ENCODE measurements around the gene DHRS7B.

GRCh38 chr17:21209511-21210175 lies 82.9 kb downstream of the DHRS7B start:
- TF ChIP-seq CTCF (IDR thresholded peaks at IDR 0.05 in 8 of 11, conservative IDR thresholded peaks at IDR 0.05 in 3 of 11) (no peak), POLR2AphosphoS5 (IDR thresholded peaks at IDR 0.05) (peak in 1 of 3 donors; percentile 24), POLR2A (IDR thresholded peaks at IDR 0.05) (no peak)

Measured in spleen (tissue), 7 donors.